NAMALWA (cell line): ENCODE data around the gene FARP1.
A peak's percentile ranks its signal among the peaks of the same experiment; 100 is the strongest.

Experiments used
- DNase-seq: peaks from one replicate; pipeline ENCODE4 v3.0.0-alpha.2; 2015; ENCODE audit warnings: low spot score

The FARP1 gene

GRCh38 chr13:98175043-98175442 lies 32.1 kb downstream of the FARP1 start:
- no peak for DNase-seq

GRCh38 chr13:98175823-98176222 lies 32.9 kb downstream of the FARP1 start:
- DNase-seq = no peak

GRCh38 chr13:98176777-98177608 lies 34.1 kb downstream of the FARP1 start, which contains the start of gene RNF113B:
RNF113B (minus strand) TSS chr13:98177269; CDS start chr13:98177236, 33 bp downstream.
- no peak for DNase-seq

GRCh38 chr13:98180092-98180491 lies 37.2 kb downstream of the FARP1 start:
- no peak for DNase-seq

GRCh38 chr13:98181111-98181815 lies 38.4 kb downstream of the FARP1 start:
- no peak for DNase-seq

GRCh38 chr13:98182153-98182552 lies 39.3 kb downstream of the FARP1 start:
- no peak for DNase-seq

- no peak for DNase-seq
These were observed 39.7 kb downstream of the FARP1 start for GRCh38 chr13:98182589-98182988.

GRCh38 chr13:98184792-98185191 lies 41.9 kb downstream of the FARP1 start:
- no peak for DNase-seq

GRCh38 chr13:98187155-98187964 lies 44.5 kb downstream of the FARP1 start:
- no peak for DNase-seq

GRCh38 chr13:98187965-98188261 lies 45.0 kb downstream of the FARP1 start:
- DNase-seq = no peak

GRCh38 chr13:98188544-98189166 lies 45.8 kb downstream of the FARP1 start:
- DNase-seq = no peak

GRCh38 chr13:98189841-98190505 lies 47.1 kb downstream of the FARP1 start:
- peak; percentile 31 for DNase-seq

GRCh38 chr13:98190889-98191444 lies 48.1 kb downstream of the FARP1 start:
- no peak for DNase-seq

GRCh38 chr13:98192008-98192407 lies 49.1 kb downstream of the FARP1 start:
- DNase-seq = no peak

GRCh38 chr13:98195054-98195791 lies 52.3 kb downstream of the FARP1 start:
- no peak for DNase-seq

- DNase-seq = no peak
These were observed 55.8 kb downstream of the FARP1 start for GRCh38 chr13:98198683-98199082.

- no peak for DNase-seq
These were observed 56.6 kb downstream of the FARP1 start for GRCh38 chr13:98199480-98199879.

- DNase-seq = no peak
These were observed 57.5 kb downstream of the FARP1 start for GRCh38 chr13:98200211-98200878.

GRCh38 chr13:98201189-98201588 lies 58.3 kb downstream of the FARP1 start:
- DNase-seq = no peak

- DNase-seq = no peak
These were observed 59.1 kb downstream of the FARP1 start for GRCh38 chr13:98201984-98202383.
